Mucosa of descending colon (tissue), 3 donors: ENCODE results near the gene AHR. TPM values are rescaled to one million over a fixed set of nuclear protein-coding genes. Genes with fewer than 3 reads are reported as not detected.

Source experiments
- ATAC-seq: fragments of 200-7000 bp; cut with Tn5 transposase; one replicate; pipeline ENCODE4 v1.9.1; 2020; ENCODE audit warnings: mild to moderate bottlenecking, moderate library complexity
- DNase-seq, 3 donors: peaks; one replicate each; pipeline ENCODE4 v3.0.0-alpha.2; 2020
- H3K36me3 ChIP-seq: fragments of 200-600 bp; one replicate; pipeline ENCODE4 v1.8.0; 2021; ENCODE audit warnings: low read depth, mild to moderate bottlenecking
- H3K4me1 ChIP-seq: fragments of 200-600 bp; one replicate; pipeline ENCODE4 v1.8.0; 2021; ENCODE audit warnings: low read depth, mild to moderate bottlenecking
- H3K4me3 ChIP-seq: fragments of 200-600 bp; one replicate; pipeline ENCODE4 v1.8.0; 2021; ENCODE audit warnings: mild to moderate bottlenecking
- H3K9me3 ChIP-seq: fragments of 200-600 bp; one replicate; pipeline ENCODE4 v1.8.0; 2021; ENCODE audit warnings: mild to moderate bottlenecking
- CTCF ChIP-seq: fragments of 200-600 bp; IDR thresholded peaks from one replicate; pipeline ENCODE4 v1.8.0; 2022; ENCODE audit warnings: antibody characterized with exemption, mild to moderate bottlenecking
- intact Hi-C, 2 donors: fragments of 100-400 bp; cut with DNase I in 1 of 2; cut with micrococcal nuclease in 1 of 2; formaldehyde crosslinking; loops; one replicate each; pipeline versions ENCODE4 v1.11.0 to v1.11.1; 2022; cut with DNase I, micrococcal nuclease
- total RNA-seq, 3 donors: library from RNA; stranded (reverse); fragmentation: NEBNext Ultra II Directional in 2 of 3; extraction: Animal tissue kit (Norgen Biotek cat#: 25700) in 2 of 3; gene quantifications; one replicate each; pipeline versions ENCODE4 v1.2.1 to v1.2.4, GENCODE V29; 2021 to 2023
- donor health status: DM: no; HTN: no; CAD: no; lungs with moderate emphysema.
- donor health status: DM: no; HTN: no; CAD: no.
- donor health status: DM: no; HTN: yes; CAD: no.

The AHR gene
- total RNA-seq, 3 donors from 2014 or later, result 33.7 to 41.3 (median 36.3) TPM

GRCh38 chr7:17305387-17306171 lies 7.1 kb downstream of the AHR start:
- Histone ChIP-seq H3K4me1 (peaks cover 34% of the 10 kb centered on the region), H3K9me3 (no peaks in the 10 kb centered on the region), H3K36me3 (no peaks in the 10 kb centered on the region), H3K4me3 (no peak overlapping the region)
- DNase-seq (no peak), ATAC-seq (no peak)
- TF ChIP-seq CTCF, result no peak
- intact Hi-C loops, result no loop called here

- ATAC-seq, result no peak
- no peak for DNase-seq
- H3K4me1 ChIP-seq, result peaks cover 29% of the 10 kb centered on the region
- H3K4me3 ChIP-seq, result no peak overlapping the region
- H3K36me3 ChIP-seq, result no peaks in the 10 kb centered on the region
- TF ChIP-seq CTCF, result no peak
- H3K9me3 ChIP-seq, result no peaks in the 10 kb centered on the region
- intact Hi-C loops, result no loop called here
Measured at GRCh38 chr7:17307000-17307399, 8.5 kb downstream of the AHR start.

GRCh38 chr7:17307558-17307957 lies 9.1 kb downstream of the AHR start:
- Histone ChIP-seq H3K4me3 (no peak overlapping the region), H3K4me1 (peaks cover 29% of the 10 kb centered on the region), H3K36me3 (no peaks in the 10 kb centered on the region), H3K9me3 (no peaks in the 10 kb centered on the region)
- DNase-seq (no peak), ATAC-seq (peak; percentile 5)
- no peak for TF ChIP-seq CTCF
- intact Hi-C loops, result no loop called here

- Histone ChIP-seq H3K36me3 (no peaks in the 10 kb centered on the region), H3K9me3 (no peaks in the 10 kb centered on the region), H3K4me1 (peaks cover 29% of the 10 kb centered on the region), H3K4me3 (no peak overlapping the region)
- DNase-seq (no peak), ATAC-seq (no peak)
- TF ChIP-seq CTCF, result no peak
- intact Hi-C loops, result no loop called here
Measured at GRCh38 chr7:17307969-17308648, 9.7 kb downstream of the AHR start.

- no peaks in the 10 kb centered on the region for H3K9me3 ChIP-seq
- intact Hi-C loops, result no loop called here
Measured at GRCh38 chr7:17311194-17311593, 12.7 kb downstream of the AHR start.

More at GRCh38 chr7:17311194-17311593, 12.7 kb downstream of the AHR start:
- DNase-seq (no peak), ATAC-seq (no peak)
- H3K4me3 ChIP-seq, result no peak overlapping the region
- H3K36me3 ChIP-seq, result no peaks in the 10 kb centered on the region
- H3K4me1 ChIP-seq, result peaks cover 14% of the 10 kb centered on the region
- no peak for TF ChIP-seq CTCF
